GM21515 (cell line): ENCODE results near the gene PMEL.

Experiments
- ATAC-seq: cut with Tn5 transposase; IDR thresholded peaks from one replicate; pipeline ENCODE4 v1.9.1; 2021; ENCODE audit not compliant: unreplicated experiment

PMEL gene

DNA sequence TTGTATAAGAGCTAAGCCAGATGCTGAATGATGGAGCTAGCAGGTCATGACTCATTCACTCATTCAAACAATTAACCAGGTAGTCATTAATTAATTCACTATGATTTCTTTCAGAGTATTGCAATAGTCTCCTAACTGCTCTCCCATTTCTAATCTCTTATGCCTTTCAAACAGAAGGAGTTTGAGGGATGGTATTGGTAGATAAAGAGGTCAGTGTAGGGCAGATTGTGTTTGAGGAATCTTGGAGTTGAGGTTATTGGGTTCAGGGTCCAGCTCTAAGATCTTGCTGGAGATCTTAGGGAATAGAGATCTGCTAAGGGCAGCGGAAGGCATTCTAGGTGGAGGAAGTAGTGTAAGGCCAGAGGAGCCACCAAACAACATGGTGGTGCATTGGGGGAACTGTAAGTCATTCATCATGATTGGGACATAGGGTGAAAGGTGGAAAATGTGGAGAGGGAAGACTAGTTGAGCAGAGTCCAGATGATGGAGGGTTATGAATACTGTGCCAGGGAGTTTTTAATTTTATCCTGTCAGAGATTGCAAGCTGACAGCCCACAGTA lies 23.2 kb downstream of the PMEL start:
- ATAC-seq = no peak

DNA sequence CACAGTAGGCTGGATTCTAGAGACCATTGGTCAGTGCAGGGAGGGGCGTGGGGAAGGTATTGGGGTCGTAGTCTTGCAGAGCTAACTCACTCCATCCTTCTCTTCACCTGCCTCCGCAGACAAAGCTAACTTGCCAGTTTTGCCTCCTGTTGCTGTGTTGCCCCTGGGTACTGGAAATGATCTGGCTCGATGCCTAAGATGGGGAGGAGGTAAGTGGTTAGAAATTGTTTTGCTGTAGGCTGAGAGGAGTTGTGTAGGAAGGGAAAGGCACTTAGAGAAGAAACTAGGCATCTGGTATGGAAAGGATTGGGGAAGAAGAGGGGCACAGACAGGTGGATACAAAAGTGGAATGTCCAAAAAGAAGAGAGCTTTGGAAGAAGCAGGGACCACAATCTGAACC lies 23.8 kb downstream of the PMEL start:
- no peak for ATAC-seq

DNA sequence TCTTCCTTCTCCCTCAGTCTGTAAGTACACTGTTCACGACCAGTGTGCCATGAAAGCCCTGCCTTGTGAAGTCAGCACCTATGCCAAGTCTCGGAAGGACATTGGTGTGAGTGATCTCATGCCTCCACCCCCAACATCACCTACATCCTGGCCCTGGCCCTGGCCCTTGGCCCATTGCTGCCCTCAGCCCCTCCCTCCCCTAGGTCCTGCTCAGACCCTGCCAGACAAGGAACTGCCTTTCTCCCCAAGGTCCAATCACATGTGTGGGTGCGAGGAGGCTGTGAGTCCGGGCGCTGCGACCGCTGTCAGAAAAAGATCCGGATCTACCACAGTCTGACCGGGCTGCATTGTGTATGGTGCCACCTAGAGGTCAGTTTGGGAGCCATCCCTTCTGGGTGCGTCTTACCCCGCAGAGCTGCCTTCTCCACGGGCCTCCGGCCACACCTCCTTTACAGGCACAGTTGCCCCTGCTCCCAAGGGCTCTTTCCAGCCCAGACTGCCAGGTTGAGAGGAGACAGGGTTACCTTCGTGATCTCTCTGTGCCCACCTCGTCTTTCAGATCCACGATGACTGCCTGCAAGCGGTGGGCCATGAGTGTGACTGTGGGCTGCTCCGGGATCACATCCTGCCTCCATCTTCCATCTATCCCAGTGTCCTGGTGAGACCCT lies 25.6 kb downstream of the PMEL start:
- ATAC-seq = peak; percentile 95

- ATAC-seq = no peak
Measured at GRCh38 chr12:55938826-55939501, 26.9 kb downstream of the PMEL start.

- no peak for ATAC-seq
Measured at GRCh38 chr12:55937981-55938380, 27.9 kb downstream of the PMEL start.

DNA sequence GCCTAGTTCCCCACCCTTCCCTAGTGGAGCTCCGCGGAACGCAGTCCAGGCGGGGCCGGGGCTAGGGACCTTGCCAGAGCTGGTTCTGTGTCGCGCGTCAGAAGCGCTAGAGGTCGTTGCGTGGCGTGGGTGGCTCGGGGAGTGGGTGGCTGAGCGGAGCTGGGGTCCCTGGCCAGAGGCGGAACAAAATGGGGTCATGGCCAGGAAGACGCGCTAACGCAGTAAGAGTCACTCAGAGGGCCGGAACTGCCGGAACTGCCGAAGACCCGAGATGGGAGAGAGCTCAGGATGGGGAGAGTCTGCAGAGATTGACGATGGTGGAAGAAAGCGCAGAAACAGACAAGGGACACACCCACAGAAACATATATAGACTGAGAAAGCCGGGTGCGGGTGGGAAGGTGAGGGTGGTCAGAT lies 30.1 kb downstream of the PMEL start:
- ATAC-seq = no peak

DNA sequence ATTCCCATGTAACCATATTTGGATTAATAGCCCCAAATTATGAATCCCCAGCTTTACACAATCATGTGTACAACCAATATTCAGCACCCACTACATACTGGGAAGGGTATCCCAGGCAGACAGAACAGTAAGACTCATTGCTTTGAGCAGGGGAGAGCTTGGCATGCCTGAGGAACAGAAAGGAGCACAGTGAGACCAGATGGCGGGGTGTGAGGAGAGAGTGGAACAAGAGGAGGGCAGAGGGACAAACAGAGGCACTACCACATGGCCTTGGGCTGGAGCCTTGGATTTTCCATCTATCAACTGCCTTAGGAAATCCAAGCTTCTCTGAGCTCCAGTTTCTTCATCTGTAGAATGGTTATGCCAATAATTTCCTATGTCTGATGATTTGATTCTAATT lies 31.1 kb downstream of the PMEL start:
- no peak for ATAC-seq

- ATAC-seq = no peak
Measured at GRCh38 chr12:55933799-55934742, 31.8 kb downstream of the PMEL start.

DNA sequence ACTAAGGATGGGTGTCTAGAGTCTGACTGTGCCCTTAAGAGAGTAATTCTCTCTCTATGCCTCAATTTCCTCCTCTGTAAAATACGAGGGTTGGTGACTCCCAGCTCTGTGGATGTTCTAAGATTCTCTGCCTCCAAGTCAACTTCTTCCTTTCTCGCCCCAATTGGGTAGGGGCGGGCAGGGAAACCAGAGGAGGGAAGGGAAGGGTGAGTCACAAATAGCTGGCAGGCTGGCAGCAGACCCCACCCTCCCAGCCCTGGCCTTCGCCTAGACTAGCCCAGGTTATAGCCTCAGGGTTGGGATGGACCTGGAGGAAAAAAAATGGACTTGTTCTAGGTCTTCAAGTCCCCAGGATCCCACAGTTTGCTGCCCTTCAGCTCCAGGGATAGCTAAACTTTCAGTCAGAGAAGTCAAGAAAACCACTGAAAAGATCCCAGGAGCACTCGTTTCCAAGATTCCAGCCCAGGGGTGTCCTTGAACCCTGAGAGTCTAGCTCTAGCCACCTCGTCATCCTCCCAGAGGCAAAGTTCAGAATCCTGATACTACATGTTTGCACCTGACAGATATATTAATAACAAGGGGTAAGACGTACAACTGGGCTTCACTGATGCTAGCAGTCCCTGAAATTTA lies 32.6 kb downstream of the PMEL start:
- no peak for ATAC-seq

GRCh38 chr12:55932551-55932910 lies 33.3 kb downstream of the PMEL start:
- ATAC-seq = no peak

DNA sequence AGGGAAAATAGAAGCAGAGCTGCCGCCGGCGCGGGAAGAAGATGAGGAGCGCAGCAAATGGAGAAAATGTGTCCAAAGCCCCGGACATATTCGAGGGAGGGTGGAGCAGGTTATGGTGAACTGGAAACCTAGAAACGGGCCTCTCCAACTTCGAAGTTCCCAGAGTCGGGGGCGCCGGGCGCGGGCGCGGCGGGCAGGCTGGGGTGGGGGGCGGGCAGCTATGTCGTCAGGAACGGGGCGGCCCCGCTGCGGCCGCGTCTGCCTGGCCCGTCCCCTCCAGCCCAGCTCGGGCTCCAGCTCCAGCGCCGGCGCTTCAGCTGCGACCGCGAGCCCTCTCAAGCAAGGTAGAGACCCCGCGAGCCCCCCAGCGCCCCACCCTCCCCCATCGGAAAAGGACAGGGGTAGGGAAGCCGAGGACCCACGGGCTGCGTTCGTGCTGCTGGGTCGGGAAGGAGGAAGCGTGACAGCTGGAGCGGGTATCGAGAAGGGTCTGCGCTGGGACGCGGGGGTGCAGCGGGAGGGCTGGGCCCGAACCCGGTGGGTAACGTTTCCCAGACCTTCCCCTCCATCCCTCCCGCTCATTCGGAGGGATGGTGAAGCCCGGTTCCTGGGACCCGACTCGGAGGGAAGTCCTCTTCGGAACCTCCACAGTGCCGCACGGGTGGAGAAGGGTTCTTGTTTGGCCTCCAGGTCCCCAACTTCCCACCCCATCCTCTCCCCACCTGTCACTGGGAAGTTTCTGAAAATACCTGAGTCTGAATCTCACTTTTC lies 33.9 kb downstream of the PMEL start:
- no peak for ATAC-seq

GRCh38 chr12:55931317-55931779 lies 34.5 kb downstream of the PMEL start:
- ATAC-seq = no peak

DNA sequence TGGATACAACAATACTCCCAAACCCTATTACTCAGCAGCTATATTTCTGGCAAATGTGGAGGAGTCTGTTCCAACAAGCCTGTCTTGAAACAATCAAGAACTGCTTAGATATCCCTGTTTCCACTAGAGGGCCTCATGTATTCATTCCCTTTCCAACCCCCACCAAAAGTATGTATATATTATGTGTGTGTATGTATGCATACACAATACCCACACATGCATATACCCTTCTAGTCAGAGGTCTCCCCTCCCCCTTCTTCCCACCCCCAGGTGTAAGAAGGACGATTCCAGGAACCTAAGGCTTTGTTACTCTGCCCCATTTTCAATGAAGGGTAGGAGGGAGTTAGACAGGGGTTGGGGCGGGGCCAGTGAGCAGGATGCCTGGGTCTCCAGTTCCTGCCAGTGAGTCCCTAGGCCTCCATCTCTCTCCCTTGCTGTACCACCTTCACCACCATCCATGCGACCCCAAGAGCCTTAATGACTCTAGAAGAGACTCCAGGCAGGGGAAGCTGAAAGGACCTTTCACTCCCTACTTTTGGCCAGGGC lies 35.0 kb downstream of the PMEL start, which contains the start of gene DGKA:
Gene DGKA, plus strand, starts transcription at position 392 of the 546 bp plus-strand sequence. CDS start 5,342 bp downstream, outside the sequence.
- ATAC-seq = no peak

- ATAC-seq = peak; percentile 35
Measured at GRCh38 chr12:55929306-55929791, 36.5 kb downstream of the PMEL start.

DNA sequence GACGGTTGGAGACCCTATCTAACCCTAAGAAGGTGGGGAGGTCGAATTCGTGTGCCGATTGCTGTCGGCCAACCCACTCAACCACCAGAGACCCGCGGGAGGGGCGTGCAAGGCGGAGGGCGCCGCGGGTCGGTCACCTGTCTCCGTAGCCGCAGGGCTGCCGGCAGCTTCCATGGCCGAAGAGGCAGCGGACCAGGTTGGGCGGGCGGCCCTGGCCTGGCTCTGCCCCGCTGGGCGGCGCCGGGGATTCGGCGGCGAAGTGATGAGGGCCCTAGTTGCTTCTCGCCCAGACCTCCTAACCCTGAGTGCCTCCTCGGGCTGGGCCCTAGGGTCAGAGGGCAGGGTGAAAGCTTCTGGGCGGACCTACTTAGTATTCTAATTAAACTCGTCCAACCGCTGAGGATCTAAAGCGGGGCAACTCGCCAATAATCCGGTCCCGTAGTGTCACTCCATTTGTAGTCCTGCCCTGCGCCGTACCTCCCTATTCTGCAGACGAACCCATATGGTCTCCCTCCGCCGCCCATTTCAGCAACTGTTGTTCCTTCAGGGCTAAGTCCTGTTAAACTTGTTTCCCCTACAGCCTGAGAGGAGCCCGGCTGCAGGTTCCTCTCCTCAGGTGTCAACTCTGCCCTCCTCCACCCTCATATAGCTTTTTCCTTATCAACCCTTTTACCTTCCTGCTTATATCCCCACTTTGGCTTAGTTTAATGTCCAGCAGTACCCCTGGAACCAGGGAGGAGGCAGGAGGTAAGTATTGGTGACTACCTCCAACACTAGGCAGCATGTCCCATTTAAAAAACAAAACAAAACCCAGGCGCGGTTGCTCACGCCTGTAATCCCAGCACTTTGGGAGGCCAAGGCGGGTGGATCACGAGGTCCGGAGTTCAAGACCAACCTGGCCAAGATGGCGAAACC lies 38.0 kb downstream of the PMEL start, which contains the start of gene PYM1:
Gene PYM1, minus strand, starts transcription at position 307 of the 915 bp plus-strand sequence. Its CDS starts 133 bp downstream, at position 174.
- ATAC-seq = peak; percentile 37

- ATAC-seq = peak; percentile 40
Measured at GRCh38 chr12:55926738-55927587, 38.9 kb downstream of the PMEL start.
